ENCODE measurements around the gene SORBS2. TPM values are rescaled to one million over a fixed set of nuclear protein-coding genes. Genes with fewer than 3 reads are reported as not detected.

Gene SORBS2
- total RNA-seq, 1 experiment from 2014 or later, result 9.7 TPM

DNA sequence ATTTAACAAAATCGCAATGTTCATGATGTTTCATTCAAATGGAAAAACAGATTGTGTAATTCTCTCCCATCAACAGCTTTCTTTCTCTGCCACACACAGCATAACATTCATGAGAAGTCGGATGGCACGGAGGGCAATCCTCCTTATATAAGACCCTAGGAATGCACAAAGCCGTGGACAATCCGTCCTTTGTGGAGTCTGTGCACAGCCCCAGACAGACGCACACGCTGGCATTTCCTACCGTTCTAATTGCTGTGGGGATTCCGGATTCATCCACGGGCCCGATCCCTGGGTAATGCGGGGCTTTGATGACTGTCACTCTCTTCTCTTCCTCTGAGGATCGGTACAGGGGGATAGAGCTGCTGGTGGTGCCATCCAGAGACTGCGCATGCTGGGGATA is 154.8 kb downstream of the SORBS2 start:
- Mint-ChIP-seq H3K4me3 (no peak overlapping the region), H3K27me3 (ENCODE audit: low read depth) (no peaks in the 10 kb centered on the region)

More for the DNA sequence above, 154.8 kb downstream of the SORBS2 start:
- Histone ChIP-seq H3K9ac (ENCODE audit: extremely low read depth, insufficient read length, low read length) (no peak overlapping the region), H3K9me3 (ENCODE audit: control insufficient read depth, low read depth, low read length) (no peaks in the 10 kb centered on the region), H3K27ac (ENCODE audit: insufficient read length, low read depth, low read length) (no peak overlapping the region), H3K23ac (ENCODE audit: insufficient read length, low read depth, low read length) (no peak overlapping the region), H3K79me1 (ENCODE audit: insufficient read depth, low read depth, low read length, poor library complexity, severe bottlenecking) (no peaks in the 10 kb centered on the region), H3K4me2 (ENCODE audit: insufficient read depth, insufficient read length, low read length) (no peak overlapping the region), H2BK20ac (ENCODE audit: low read depth, low read length, poor library complexity, severe bottlenecking) (no peak overlapping the region), H4K91ac (ENCODE audit: insufficient read length, low read depth, low read length) (no peak overlapping the region), H3K56ac (ENCODE audit: insufficient read length, low read depth, low read length) (no peak overlapping the region), H4K5ac (ENCODE audit: insufficient read length, low read depth, low read length) (no peak overlapping the region), H3T11ph (ENCODE audit: low read length) (no peak overlapping the region), H3K4ac (ENCODE audit: low read depth, low read length) (no peak overlapping the region), H2BK120ac (ENCODE audit: low read depth, low read length, poor library complexity, severe bottlenecking) (no peak overlapping the region), H3K79me2 (ENCODE audit: insufficient read depth, low read length) (no peaks in the 10 kb centered on the region), H3K18ac (ENCODE audit: insufficient read length, low read depth, low read length) (no peak overlapping the region), H2BK15ac (ENCODE audit: low read depth, low read length) (no peak overlapping the region), H3K4me1 (ENCODE audit: insufficient read depth, low read length) (peaks cover 21% of the 10 kb centered on the region; the same call in 1 of the 2 replicates), H3K23me2 (ENCODE audit: insufficient read length, low read depth, low read length, poor library complexity, severe bottlenecking) (no peaks in the 10 kb centered on the region), H4K20me1 (ENCODE audit: control insufficient read depth, insufficient read depth, insufficient read length) (no peaks in the 10 kb centered on the region), H2BK5ac (ENCODE audit: insufficient read length, low read length) (no peak overlapping the region), H3K14ac (ENCODE audit: insufficient read depth, low read length) (no peak overlapping the region), H2AK5ac (ENCODE audit: insufficient read length, low read length) (no peak overlapping the region), H2AFZ (ENCODE audit: low read length) (no peak overlapping the region), H4K8ac (replicated peaks; ENCODE audit: insufficient read length, low read depth, low read length) (no peak overlapping the region), H3K27me3 (ENCODE audit: insufficient read depth, low read length) (no peaks in the 10 kb centered on the region), H2BK12ac (ENCODE audit: insufficient read length, low read depth, low read length) (no peak overlapping the region)
- WGBS (ENCODE audit: extremely low coverage, insufficient read length, low lambda C conversion rate), result no CpG with 5 or more reads among the region's 14 CpGs
- peaks cover 0 to 24% (median 9%) of the 10 kb centered on the region in 3 experiments; a peak in 6 of 7 replicates for H3K36me3 Mint-ChIP-seq (ENCODE audit: insufficient read depth in 1 of 3, low read depth in 3 of 3)
- H3K9me3 Mint-ChIP-seq, result no peaks in the 10 kb centered on the region
- peaks cover 42 to 51% of the 10 kb centered on the region in 2 experiments for H3K4me1 Mint-ChIP-seq
- no peak for DNase-seq
- peak overlapping the region; percentile 13 to 94 (median 54); a peak in 5 of 7 replicates for H3K27ac Mint-ChIP-seq
- TF ChIP-seq, protein P1, sequence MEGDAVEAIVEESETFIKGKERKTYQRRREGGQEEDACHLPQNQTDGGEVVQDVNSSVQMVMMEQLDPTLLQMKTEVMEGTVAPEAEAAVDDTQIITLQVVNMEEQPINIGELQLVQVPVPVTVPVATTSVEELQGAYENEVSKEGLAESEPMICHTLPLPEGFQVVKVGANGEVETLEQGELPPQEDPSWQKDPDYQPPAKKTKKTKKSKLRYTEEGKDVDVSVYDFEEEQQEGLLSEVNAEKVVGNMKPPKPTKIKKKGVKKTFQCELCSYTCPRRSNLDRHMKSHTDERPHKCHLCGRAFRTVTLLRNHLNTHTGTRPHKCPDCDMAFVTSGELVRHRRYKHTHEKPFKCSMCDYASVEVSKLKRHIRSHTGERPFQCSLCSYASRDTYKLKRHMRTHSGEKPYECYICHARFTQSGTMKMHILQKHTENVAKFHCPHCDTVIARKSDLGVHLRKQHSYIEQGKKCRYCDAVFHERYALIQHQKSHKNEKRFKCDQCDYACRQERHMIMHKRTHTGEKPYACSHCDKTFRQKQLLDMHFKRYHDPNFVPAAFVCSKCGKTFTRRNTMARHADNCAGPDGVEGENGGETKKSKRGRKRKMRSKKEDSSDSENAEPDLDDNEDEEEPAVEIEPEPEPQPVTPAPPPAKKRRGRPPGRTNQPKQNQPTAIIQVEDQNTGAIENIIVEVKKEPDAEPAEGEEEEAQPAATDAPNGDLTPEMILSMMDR (conservative IDR thresholded peaks at IDR 0.05), result no peak
